GM12872 (cell line): ENCODE data around the gene NUDT8.

Experiments used
- CTCF ChIP-seq: IDR thresholded peaks from 3 replicates; pipeline ENCODE4 v1.5.1; 2011; ENCODE audit warnings: low read depth, mild to moderate bottlenecking, low read length, moderate library complexity; ENCODE audit not compliant: insufficient read depth

The NUDT8 gene

DNA sequence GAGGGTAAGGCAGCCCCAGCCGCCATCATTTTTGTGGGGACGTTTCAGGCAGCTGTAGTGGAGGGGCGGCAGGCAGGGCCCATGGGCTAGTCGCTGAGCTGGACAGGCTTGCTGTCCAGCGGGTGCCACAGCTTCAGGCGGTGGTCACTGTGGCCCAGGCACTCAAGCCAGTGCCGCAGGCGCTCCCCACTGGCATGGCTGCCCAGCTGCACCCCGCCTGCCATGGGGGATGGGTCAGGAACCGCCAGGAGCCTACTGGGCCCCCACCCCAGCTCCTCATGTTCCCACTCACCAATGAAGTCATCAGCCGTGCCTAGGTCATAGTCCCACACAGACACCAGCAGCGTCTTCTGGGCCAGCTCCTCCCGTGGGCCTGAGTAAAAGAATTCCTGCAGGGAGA is 17.0 kb downstream of the NUDT8 start:
- TF ChIP-seq CTCF = no peak

DNA sequence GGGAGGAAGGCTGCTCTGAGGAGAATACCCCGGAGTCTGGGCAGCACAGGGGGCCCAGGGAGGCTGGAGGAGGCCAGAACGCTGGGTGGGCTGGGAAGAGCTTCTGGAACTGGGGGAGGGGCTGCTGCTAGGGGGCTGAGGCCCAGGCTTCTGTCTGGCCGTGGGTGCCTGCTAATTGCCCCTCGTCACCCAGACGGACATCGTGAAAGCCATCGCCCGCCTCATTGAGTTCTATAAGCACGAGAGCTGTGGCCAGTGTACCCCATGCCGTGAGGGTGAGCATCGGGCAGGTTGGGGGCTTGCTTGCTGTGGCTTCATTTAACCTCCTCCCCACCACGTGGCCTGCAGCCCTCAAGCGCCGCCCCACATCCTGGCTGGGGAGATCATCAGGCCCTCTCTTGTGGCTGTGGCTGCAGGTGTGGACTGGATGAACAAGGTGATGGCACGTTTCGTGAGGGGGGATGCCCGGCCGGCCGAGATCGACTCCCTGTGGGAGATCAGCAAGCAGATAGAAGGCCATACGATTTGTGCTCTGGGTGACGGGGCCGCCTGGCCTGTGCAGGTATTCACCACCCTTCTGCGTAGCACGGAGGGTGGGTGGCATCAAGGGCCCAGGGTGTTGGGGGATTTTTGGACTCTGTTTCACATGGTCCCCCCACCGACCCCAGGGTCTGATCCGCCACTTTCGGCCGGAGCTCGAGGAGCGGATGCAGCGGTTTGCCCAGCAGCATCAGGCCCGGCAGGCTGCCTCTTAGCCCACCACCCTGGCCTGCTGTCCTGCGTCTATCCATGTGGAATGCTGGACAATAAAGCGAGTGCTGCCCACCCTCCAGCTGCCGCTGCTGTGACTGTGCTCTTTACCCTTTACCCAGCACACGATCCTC is 17.8 kb downstream of the NUDT8 start:
- TF ChIP-seq CTCF = no peak

GRCh38 chr11:67611165-67611564 is 18.6 kb downstream of the NUDT8 start:
- TF ChIP-seq CTCF = no peak

DNA sequence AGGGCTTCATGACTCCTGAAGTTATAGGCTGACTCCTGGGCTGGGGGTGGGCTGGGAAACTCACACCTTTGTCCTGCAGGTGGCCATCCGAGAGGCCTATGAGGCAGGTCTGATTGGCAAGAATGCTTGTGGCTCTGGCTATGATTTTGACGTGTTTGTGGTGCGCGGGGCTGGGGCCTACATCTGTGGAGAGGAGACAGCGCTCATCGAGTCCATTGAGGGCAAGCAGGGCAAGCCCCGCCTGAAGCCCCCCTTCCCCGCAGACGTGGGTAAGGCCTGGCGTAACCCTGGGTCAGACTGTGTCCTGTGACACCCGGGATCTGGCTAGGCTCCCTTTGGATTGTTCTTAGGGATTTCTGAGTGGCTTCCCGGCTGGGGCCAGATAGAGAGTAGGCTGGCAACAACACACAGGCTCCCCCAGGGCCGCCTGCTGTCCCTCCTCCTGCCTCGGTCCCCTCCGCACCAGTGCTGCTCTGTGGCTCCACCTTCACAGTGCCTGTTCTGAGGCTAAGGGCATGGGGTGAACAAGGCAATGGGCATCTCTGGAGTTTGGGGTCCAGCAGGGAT is 19.4 kb downstream of the NUDT8 start:
- no peak for TF ChIP-seq CTCF

DNA sequence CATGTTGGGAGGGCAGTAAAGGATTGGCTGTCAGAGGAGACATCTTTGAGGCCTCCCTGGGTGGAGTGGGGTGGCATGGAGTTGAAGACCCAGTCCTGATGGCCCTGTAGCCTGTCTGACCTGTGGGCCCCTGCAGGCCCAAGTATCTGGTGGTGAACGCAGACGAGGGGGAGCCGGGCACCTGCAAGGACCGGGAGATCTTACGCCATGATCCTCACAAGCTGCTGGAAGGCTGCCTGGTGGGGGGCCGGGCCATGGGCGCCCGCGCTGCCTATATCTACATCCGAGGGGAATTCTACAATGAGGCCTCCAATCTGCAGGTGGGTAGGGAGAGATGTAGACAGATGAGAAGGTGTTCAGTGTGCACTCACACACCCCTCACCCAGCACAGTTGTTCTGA is 20.4 kb downstream of the NUDT8 start:
- no peak for TF ChIP-seq CTCF

DNA sequence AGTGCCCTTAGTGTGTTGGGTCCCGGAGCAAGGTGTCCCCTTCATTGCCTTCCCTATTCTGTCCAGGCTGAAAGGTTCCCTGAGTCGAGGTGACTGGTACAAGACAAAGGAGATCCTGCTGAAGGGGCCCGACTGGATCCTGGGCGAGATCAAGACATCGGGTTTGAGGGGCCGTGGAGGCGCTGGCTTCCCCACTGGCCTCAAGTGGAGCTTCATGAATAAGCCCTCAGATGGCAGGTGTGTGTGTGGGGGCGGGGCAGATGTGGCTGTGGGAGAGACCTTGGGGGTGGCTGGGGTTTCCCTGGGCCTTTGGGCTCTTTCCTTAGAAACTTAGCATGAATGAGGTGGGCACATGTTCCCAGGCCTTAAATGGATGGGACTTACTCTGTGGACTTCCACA is 21.3 kb downstream of the NUDT8 start:
- TF ChIP-seq CTCF = no peak

GRCh38 chr11:67607507-67607906 is 22.2 kb downstream of the NUDT8 start:
- TF ChIP-seq CTCF = no peak
